DMS153 treated with DMSO at 0.1 percent for 48 hours (cell line): ENCODE data around the gene AKAP17A.
"Not testable (repeated sequence)": the region's sequence is repeated elsewhere in the genome, so short reads cannot be mapped to it uniquely, and the experiment has no call there.

Experiments used
- DNase-seq: peaks from one replicate; lab custom pipeline; 2025; ENCODE audit not compliant: unreplicated experiment; lab: John Stamatoyannopoulos, UW

AKAP17A gene

GRCh38 chrX:1601051-1601767 lies 9.8 kb downstream of the AKAP17A start:
- no peak for DNase-seq

DNA sequence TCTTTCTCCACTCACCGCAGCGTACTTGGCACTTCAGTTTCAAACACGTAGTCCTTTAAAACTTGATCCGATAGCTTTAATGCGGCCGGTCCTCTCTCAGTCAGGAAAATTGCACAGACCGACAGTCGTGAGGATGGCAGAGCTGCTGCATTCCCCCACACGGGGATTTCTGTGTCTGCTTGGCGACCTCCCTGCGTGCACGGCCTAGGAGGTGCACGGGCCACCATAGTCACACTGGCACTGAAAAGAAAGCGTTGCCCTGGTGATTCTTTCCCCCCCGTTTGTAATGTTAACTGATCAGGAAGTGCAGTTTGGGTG lies 10.3 kb downstream of the AKAP17A start:
- no peak for DNase-seq

GRCh38 chrX:1602299-1602698 lies 10.9 kb downstream of the AKAP17A start:
- no peak for DNase-seq

GRCh38 chrX:1606496-1606895 lies 15.1 kb downstream of the AKAP17A start:
- no peak for DNase-seq

- DNase-seq, result no peak
Measured at GRCh38 chrX:1609311-1609710, 17.9 kb downstream of the AKAP17A start.

DNA sequence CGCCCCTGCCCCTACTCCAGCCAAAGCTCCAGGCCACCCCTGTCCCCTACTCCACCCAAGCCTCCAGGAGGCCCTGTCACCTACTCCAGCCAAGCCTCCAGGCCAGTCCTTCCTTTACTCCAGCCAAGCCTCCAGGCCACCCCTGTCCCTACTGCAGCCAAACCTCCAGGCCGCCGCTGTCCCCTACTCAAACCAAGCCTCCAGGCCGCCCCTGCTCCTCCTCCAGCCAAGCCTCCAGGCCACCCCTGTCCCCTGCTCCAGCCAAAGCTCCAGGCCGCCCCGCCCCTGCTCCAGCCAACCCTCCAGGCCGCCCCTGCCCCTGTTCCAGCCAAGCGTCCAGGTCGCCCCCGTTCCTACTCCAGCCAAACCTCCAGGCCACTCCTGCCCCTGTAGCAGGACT lies 18.4 kb downstream of the AKAP17A start:
- DNase-seq, result no peak

- DNase-seq, result no peak
Measured at GRCh38 chrX:1610166-1610565, 18.8 kb downstream of the AKAP17A start.

DNA sequence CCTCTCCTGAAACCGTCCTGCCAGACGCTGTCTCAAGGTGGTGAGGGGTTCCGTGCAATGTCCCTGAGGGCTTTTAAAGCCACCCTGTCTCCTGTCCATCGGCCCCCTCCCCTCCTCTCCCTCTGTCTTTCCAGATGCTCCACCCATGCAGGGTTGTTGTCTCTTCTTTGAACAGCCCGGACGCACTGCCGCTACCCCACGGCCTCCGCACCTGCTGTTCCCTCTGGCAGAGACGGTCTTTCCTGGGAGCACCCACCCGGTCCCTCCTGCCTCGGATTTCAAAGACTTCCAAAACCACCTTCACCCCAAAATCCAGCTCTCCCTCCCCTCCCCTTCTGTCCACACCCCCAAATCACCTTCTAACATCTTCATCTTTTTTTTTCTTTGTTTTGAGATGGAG lies 19.3 kb downstream of the AKAP17A start:
- DNase-seq, result no peak

DNA sequence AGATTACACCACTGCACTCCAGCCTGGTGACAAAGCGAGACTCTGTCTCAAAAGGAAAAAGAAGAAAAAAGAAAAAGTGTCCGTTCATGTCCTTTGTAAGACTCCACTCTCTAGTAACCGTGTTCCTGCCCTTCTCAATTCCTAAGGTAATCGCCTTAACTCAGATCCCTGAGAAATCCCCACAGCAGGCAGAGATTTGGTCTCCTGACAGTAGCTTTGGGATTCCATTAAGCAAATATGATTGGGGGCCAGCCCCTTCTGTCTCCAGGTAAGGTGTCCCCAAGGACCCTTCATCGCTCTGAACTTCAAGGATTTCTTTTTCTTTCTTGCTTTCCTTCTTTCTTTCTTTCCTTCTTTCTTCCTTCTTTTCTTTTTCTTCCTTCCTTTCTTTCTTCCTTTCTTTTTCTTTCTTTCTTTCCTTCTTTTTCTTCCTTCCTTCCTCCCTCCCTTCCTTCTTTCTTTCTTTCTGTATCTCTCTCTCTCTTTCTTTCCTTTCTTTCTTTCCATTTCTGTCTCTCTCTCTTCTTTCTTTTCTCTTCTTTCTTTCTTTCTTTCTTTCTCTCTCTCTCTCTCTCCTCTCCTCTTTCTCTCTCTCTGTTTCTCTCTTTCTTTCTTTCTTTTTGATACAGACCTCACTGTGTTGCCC lies 21.4 kb downstream of the AKAP17A start:
- no peak for DNase-seq

DNA sequence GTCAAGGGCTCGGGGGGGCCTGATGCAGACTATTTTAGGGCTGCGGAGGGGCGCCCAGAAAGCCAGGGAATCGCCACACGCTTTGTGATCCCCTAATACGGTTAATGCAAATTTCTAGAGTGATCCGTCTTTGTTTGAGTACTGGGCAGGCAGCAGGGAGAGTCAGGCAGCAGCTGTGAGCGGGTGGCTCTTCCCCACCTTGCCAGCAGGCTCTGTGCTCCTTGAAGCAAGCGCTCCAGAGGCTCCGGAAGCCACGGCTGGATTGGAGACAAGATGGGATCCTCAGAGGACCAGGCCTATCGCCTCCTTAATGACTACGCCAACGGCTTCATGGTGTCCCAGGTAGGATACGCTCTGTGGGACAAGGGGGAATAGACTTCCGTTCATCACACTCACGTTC lies 23.5 kb downstream of the AKAP17A start, which contains the start of gene ASMT:
ASMT (plus strand) TSS at position 133 of the 400 bp plus-strand sequence; CDS start at position 274, 141 bp downstream.
- DNase-seq, result no peak

- no peak for DNase-seq
Measured at GRCh38 chrX:1618689-1619088, 27.3 kb downstream of the AKAP17A start.

DNA sequence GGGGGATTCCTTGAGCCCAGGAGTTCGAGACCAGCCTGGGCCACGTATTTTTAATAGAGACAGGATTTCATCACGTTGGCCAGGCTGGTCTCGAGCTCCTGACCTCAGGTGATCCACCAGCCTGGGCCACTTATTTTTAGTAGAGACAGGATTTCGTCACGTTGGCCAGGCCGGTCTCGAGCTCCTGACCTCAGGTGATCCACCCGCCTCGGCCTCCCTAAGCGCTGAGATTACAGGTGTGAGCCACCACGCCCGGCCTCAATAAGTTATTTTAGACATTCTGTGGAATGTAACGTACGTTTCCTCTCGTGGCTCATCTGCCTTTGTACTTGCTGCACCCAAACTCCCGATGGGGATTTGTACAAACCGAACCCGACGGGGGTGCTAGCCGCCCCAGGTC lies 32.3 kb downstream of the AKAP17A start:
- no peak for DNase-seq

DNA sequence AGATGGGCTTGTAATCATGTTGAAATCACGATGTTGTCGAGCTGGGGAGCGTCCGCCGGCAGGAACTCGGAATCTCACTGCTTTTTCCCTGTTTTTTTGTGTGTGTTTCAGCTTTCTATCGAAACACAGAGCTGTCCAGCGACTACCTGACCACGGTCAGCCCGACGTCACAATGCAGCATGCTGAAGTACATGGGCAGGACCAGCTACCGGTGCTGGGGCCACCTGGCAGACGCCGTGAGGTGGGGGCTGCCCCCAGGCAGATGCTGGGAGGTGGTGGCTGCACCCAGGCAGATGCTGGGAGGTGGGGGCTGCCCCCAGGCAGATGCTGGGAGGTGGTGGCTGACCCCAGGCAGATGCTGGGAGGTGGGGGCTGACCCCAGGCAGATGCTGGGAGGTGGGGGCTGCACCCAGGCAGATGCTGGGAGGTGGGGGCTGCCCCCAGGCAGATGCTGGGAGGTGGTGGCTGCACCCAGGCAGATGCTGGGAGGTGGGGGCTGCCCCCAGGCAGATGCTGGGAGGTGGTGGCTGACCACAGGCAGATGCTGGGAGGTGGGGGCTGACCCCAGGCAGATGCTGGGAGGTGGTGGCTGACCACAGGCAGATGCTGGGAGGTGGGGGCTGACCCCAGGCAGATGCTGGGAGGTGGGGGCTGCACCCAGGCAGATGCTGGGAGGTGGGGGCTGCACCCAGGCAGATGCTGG lies 32.9 kb downstream of the AKAP17A start:
- not testable (repeated sequence) for DNase-seq

GRCh38 chrX:1624861-1625215 lies 33.4 kb downstream of the AKAP17A start:
- DNase-seq, result not testable (repeated sequence)

DNA sequence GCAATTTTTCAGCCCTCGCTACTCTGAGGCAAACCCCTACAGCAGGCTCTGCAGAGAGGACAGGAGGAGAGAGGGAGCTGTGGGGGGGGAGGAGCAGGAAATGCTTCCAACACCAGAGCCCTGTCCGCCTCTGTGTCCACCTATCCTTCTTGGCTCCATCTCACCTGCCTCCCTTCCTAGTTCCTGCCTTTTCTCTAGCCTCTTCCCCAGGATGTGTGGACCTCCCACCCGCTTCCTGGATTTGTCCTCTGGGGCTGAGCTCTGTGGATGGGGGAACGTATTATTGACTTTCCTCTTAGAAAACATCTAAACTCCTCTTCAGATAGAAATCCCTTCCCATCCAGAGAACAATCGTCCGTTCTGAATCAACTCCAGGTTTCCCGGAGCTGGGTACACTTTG lies 37.8 kb downstream of the AKAP17A start:
- no peak for DNase-seq

- no peak for DNase-seq
Measured at GRCh38 chrX:1646009-1646408, 54.6 kb downstream of the AKAP17A start.

GRCh38 chrX:1649621-1650020 lies 58.2 kb downstream of the AKAP17A start:
- no peak for DNase-seq
